Coronary artery (tissue), 2 donors: ENCODE data around the gene CDH13.

Source experiments
- DNase-seq: peaks from one replicate; pipeline ENCODE4 v3.0.0-alpha.2; 2017; ENCODE audit warnings: low spot score
- H3K27ac ChIP-seq, 2 donors: fragments of 200-600 bp; sonication (generic); one replicate each; pipeline ENCODE4 v1.5.1; 2016 to 2019
- H3K4me3 ChIP-seq: fragments of 200-600 bp; sonication (generic); 2 replicates; pipeline ENCODE4 v1.5.1; 2016; ENCODE audit warnings: mild to moderate bottlenecking, moderate library complexity
- TF ChIP-seq, protein P1 (sequence below): fragments of 200-600 bp; sonication (generic); IDR thresholded peaks from one replicate; pipeline ENCODE4 v1.5.1; 2019; ENCODE audit warnings: antibody characterized with exemption

The CDH13 gene

GRCh38 chr16:82667437-82667836 is 40.7 kb downstream of the CDH13 start:
- DNase-seq = no peak
- TF ChIP-seq, protein P1, sequence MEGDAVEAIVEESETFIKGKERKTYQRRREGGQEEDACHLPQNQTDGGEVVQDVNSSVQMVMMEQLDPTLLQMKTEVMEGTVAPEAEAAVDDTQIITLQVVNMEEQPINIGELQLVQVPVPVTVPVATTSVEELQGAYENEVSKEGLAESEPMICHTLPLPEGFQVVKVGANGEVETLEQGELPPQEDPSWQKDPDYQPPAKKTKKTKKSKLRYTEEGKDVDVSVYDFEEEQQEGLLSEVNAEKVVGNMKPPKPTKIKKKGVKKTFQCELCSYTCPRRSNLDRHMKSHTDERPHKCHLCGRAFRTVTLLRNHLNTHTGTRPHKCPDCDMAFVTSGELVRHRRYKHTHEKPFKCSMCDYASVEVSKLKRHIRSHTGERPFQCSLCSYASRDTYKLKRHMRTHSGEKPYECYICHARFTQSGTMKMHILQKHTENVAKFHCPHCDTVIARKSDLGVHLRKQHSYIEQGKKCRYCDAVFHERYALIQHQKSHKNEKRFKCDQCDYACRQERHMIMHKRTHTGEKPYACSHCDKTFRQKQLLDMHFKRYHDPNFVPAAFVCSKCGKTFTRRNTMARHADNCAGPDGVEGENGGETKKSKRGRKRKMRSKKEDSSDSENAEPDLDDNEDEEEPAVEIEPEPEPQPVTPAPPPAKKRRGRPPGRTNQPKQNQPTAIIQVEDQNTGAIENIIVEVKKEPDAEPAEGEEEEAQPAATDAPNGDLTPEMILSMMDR = no peak
- Histone ChIP-seq H3K27ac (no peak overlapping the region), H3K4me3 (no peak overlapping the region)

DNA sequence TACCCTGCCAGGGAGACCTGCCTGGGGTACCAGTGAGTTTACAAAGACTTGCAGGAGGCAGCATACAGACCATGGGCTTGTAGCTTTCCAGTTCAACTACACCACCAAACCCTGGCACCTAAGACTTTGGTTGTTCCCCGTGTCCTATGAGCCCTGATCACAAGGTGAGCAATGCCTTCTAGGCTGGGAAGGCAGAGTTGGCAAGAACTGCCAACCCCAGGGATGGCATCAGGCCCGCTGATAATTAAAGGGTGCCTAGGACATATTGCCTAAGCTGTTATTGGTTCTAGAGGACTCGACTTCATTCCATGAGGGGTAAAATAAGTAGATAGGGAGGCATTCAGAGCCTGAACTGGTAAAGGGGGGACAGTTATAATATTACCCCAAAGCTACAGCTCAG is 41.3 kb downstream of the CDH13 start:
- Histone ChIP-seq H3K4me3 (no peak overlapping the region), H3K27ac (no peak overlapping the region)
- DNase-seq = no peak
- TF ChIP-seq, protein P1 = no peak

GRCh38 chr16:82671741-82672140 is 45.0 kb downstream of the CDH13 start:
- TF ChIP-seq, protein P1 = no peak
- no peak overlapping the region for H3K4me3 ChIP-seq
- H3K27ac ChIP-seq = no peak overlapping the region
- no peak for DNase-seq

- TF ChIP-seq, protein P1 = no peak
Measured at GRCh38 chr16:82672676-82673075, 45.9 kb downstream of the CDH13 start.

DNA sequence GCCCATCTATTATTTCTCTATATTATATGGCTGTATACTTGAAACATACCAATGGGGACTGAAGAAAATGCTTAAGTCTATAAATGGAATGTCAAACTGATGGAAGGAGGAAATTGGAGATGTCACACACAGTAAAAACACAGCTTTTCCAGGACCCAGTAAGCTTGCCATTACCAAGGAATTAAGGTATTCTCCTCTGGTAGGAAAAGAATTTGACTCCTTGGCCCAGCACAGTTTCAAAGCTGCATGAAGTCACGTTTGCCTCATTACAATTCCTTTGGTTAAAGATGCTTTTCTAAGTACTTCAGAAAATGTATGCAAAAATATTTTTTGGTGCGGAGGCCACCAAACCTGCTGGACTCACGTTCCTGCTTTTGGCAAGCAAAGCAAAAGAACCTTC is 48.5 kb downstream of the CDH13 start:
- TF ChIP-seq, protein P1 = no peak
- Histone ChIP-seq H3K4me3 (no peak overlapping the region), H3K27ac (no peak overlapping the region)
- no peak for DNase-seq

More at GRCh38 chr16:82672676-82673075, 45.9 kb downstream of the CDH13 start:
- peak; percentile 38 for DNase-seq
- H3K27ac ChIP-seq = no peak overlapping the region
- H3K4me3 ChIP-seq = no peak overlapping the region

DNA sequence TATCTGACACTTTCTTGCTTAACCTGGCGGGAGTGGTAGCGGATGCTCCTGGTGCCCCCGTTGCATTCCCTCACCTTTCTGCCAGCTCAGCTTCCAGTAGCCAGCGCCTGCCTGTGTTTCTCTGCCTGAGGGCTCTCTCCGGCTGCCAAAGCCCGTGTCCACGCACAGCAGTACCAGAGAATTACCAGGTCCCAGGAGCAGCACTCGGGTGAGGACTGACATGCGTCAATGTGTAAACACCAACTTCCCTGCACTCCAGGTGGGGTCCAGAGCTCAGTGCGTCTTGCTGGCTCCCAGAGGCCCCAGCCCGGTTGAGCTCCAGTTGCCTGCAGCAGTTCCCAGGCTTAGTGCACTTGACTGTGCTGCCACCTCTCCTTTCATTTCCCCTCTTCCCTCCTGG is 54.8 kb downstream of the CDH13 start:
- Histone ChIP-seq H3K27ac (no peak overlapping the region), H3K4me3 (no peak overlapping the region)
- TF ChIP-seq, protein P1 = no peak
- no peak for DNase-seq

- TF ChIP-seq, protein P1 = no peak
- DNase-seq = no peak
- Histone ChIP-seq H3K27ac (no peak overlapping the region), H3K4me3 (no peak overlapping the region)
Measured at GRCh38 chr16:82682767-82683166, 56.0 kb downstream of the CDH13 start.
